Liver (tissue), 9 donors: Measurements from ENCODE around the gene PAPOLG. TPM values are rescaled to one million over a fixed set of nuclear protein-coding genes. Genes with fewer than 3 reads are reported as not detected.

Experiments
- DNase-seq: peaks from one replicate; pipeline ENCODE4 v3.0.0-alpha.2; 2017; ENCODE audit warnings: low spot score
- H3K27ac ChIP-seq, 2 donors: one replicate each; pipeline ENCODE4 v1.7.0; 2013; ENCODE audit warnings: inconsistent platforms in 2 of 2, low read length in 2 of 2, control low read depth in 1 of 2, low read depth in 1 of 2, mild to moderate bottlenecking in 1 of 2
- H3K27me3 ChIP-seq, 4 donors: one replicate each; pipeline versions ENCODE4 v1.6.1 to v1.7.0; 2013; ENCODE audit warnings: low read length in 3 of 4, inconsistent platforms in 1 of 4, mild to moderate bottlenecking in 1 of 4, moderate library complexity in 1 of 4; ENCODE audit not compliant: control insufficient read depth in 4 of 4, insufficient read depth in 4 of 4
- H3K36me3 ChIP-seq, 4 donors: one replicate each; pipeline versions ENCODE4 v1.6.1 to v1.7.0; 2013; ENCODE audit warnings: low read length in 3 of 4, mild to moderate bottlenecking in 3 of 4, low read depth in 1 of 4, moderate library complexity in 1 of 4; ENCODE audit not compliant: control insufficient read depth in 4 of 4, insufficient read depth in 3 of 4
- H3K4me1 ChIP-seq, 4 donors: one replicate each; pipeline versions ENCODE4 v1.6.1 to v1.7.0; 2013; ENCODE audit warnings: low read length in 3 of 4, mild to moderate bottlenecking in 3 of 4, moderate library complexity in 1 of 4; ENCODE audit not compliant: control insufficient read depth in 4 of 4, insufficient read depth in 4 of 4
- H3K4me3 ChIP-seq, 3 donors: one replicate each; pipeline versions ENCODE4 v1.6.1 to v1.7.0; 2013; ENCODE audit warnings: low read length in 3 of 3, control low read depth in 1 of 3, low read depth in 1 of 3, mild to moderate bottlenecking in 1 of 3
- H3K9ac ChIP-seq, 2 donors: one replicate each; pipeline ENCODE4 v1.7.0; 2013; ENCODE audit warnings: low read length in 2 of 2, mild to moderate bottlenecking in 2 of 2, moderate library complexity in 2 of 2, control low read depth in 1 of 2, low read depth in 1 of 2
- H3K9me3 ChIP-seq, 4 donors: one replicate each; pipeline versions ENCODE4 v1.6.1 to v1.7.0; 2013; ENCODE audit warnings: low read length in 3 of 4; ENCODE audit not compliant: control insufficient read depth in 4 of 4
- EGR1 ChIP-seq, 2 donors: IDR thresholded peaks; 2 replicates each; pipeline ENCODE4 v1.6.1; 2016 to 2018; ENCODE audit warnings: antibody characterized with exemption in 2 of 2, low read depth in 2 of 2
- FOXA2 ChIP-seq: IDR thresholded peaks from 2 replicates; pipeline ENCODE4 v1.6.1; 2016; ENCODE audit warnings: antibody characterized with exemption
- GABPA ChIP-seq, 2 donors: IDR thresholded peaks in 1 of 2; conservative IDR thresholded peaks in 1 of 2; 2 replicates each; pipeline ENCODE4 v1.6.1; 2016; ENCODE audit warnings: antibody characterized with exemption in 2 of 2, mild to moderate bottlenecking in 1 of 2, moderate library complexity in 1 of 2
- HNF4A ChIP-seq, 2 donors: conservative IDR thresholded peaks; 2 replicates each; pipeline ENCODE4 v1.6.1; 2016; ENCODE audit warnings: antibody characterized with exemption in 2 of 2, mild to moderate bottlenecking in 2 of 2
- JUND ChIP-seq, 2 donors: IDR thresholded peaks; 2 replicates each; pipeline ENCODE4 v1.6.1; 2016; ENCODE audit warnings: antibody characterized with exemption in 2 of 2
- NR2F2 ChIP-seq: IDR thresholded peaks from 2 replicates; pipeline ENCODE4 v1.6.1; 2016; ENCODE audit warnings: antibody characterized with exemption
- RAD21 ChIP-seq, 2 donors: IDR thresholded peaks; 2 replicates each; pipeline ENCODE4 v1.6.1; 2016; ENCODE audit warnings: antibody characterized with exemption in 2 of 2, mild to moderate bottlenecking in 2 of 2
- SP1 ChIP-seq: IDR thresholded peaks from 2 replicates; pipeline ENCODE4 v1.6.1; 2018; ENCODE audit warnings: antibody characterized with exemption, mild to moderate bottlenecking
- TAF1 ChIP-seq: conservative IDR thresholded peaks from 2 replicates; pipeline ENCODE4 v1.6.1; 2016; ENCODE audit warnings: antibody characterized with exemption, mild to moderate bottlenecking
- YY1 ChIP-seq: IDR thresholded peaks from 2 replicates; pipeline ENCODE4 v1.6.1; 2016; ENCODE audit warnings: antibody characterized with exemption, mild to moderate bottlenecking
- WGBS: extraction: QIAGEN DNeasy Blood & Tissue Kit; methylation state at CpG from one replicate; pipeline ENCODE4 v1.1.7; 2013; 5-methylcytosine and 5-hydroxymethylcytosine counted together
- polyA plus RNA-seq, 2 donors: library from polyadenylated mRNA; stranded (reverse) in 1 of 2; unstranded in 1 of 2; fragments of 200-250 nt in 1 of 2; fragments of >200 nt in 1 of 2; fragmentation: Nextera tagmentation in 1 of 2; extraction: Ambion mirVana in 1 of 2; gene quantifications; one replicate each; pipeline versions ENCODE4 v1.2.1 to v1.2.3, GENCODE V29; 2013 to 2015
- total RNA-seq, 2 donors: library from RNA; depleted of rRNA; stranded (reverse); fragments of >200 nt; gene quantifications; one replicate each; pipeline ENCODE4 v1.2.3, GENCODE V29; 2014
- TF ChIP-seq, protein P1 (sequence below): IDR thresholded peaks from 2 replicates; pipeline ENCODE4 v1.6.1; 2016; ENCODE audit warnings: antibody characterized with exemption, mild to moderate bottlenecking
- TF ChIP-seq, protein P2 (sequence below): IDR thresholded peaks from 2 replicates; pipeline ENCODE4 v1.6.1; 2016; ENCODE audit warnings: antibody characterized with exemption
- TF ChIP-seq, protein P3 (sequence below): IDR thresholded peaks from 2 replicates; pipeline ENCODE4 v1.6.1; 2016; ENCODE audit warnings: antibody characterized with exemption
- TF ChIP-seq, protein P4 (sequence below): IDR thresholded peaks from 2 replicates; pipeline ENCODE4 v1.6.1; 2016; ENCODE audit warnings: antibody characterized with exemption
- donor health status: healthy.
- donor health status: healthy.
- donor health status: healthy.
- donor health status: healthy.
- donor health status: healthy.

The PAPOLG gene
- total and polyA plus RNA-seq, 4 donors = 1.8 to 7.7 (median 3.6) TPM

DNA sequence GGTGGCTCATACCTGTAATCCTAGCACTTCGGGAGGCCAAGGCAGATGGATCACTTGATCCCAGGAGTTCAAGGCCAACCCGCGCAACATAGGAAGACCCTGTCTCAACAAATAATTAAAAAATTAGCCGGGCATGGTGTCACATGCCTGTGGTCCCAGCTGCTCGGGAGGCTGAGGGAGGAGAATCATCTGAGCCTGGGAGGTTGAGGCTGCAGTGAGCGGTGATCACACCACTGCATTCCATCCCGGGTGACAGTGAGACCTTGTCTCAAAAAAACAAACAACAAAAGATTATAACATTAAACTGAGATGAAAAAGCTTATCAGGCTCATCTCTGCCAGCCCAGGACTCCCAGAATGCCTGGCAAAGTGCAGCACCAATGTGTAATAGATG lies 50.5 kb downstream of the PAPOLG start:
- Histone ChIP-seq H3K36me3 (peaks cover 0 to 9% (median 4%) of the 10 kb centered on the region in 4 donors), H3K4me3 (no peak overlapping the region), H3K9me3 (no peaks in the 10 kb centered on the region), H3K27ac (no peak overlapping the region), H3K9ac (no peak overlapping the region), H3K27me3 (no peaks in the 10 kb centered on the region), H3K4me1 (no peaks in the 10 kb centered on the region)
- TF ChIP-seq, protein P1, sequence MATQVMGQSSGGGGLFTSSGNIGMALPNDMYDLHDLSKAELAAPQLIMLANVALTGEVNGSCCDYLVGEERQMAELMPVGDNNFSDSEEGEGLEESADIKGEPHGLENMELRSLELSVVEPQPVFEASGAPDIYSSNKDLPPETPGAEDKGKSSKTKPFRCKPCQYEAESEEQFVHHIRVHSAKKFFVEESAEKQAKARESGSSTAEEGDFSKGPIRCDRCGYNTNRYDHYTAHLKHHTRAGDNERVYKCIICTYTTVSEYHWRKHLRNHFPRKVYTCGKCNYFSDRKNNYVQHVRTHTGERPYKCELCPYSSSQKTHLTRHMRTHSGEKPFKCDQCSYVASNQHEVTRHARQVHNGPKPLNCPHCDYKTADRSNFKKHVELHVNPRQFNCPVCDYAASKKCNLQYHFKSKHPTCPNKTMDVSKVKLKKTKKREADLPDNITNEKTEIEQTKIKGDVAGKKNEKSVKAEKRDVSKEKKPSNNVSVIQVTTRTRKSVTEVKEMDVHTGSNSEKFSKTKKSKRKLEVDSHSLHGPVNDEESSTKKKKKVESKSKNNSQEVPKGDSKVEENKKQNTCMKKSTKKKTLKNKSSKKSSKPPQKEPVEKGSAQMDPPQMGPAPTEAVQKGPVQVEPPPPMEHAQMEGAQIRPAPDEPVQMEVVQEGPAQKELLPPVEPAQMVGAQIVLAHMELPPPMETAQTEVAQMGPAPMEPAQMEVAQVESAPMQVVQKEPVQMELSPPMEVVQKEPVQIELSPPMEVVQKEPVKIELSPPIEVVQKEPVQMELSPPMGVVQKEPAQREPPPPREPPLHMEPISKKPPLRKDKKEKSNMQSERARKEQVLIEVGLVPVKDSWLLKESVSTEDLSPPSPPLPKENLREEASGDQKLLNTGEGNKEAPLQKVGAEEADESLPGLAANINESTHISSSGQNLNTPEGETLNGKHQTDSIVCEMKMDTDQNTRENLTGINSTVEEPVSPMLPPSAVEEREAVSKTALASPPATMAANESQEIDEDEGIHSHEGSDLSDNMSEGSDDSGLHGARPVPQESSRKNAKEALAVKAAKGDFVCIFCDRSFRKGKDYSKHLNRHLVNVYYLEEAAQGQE = no peak
- no peak for TF ChIP-seq GABPA (IDR thresholded peaks at IDR 0.05 in 1 of 2, conservative IDR thresholded peaks at IDR 0.05 in 1 of 2)
- TF ChIP-seq NR2F2 = no peak
- TF ChIP-seq HNF4A (conservative IDR thresholded peaks at IDR 0.05) = no peak
- TF ChIP-seq EGR1 (IDR thresholded peaks at IDR 0.05; ENCODE audit: low read depth in 2 of 2) = no peak
- no peak for TF ChIP-seq TAF1
- TF ChIP-seq, protein P2, sequence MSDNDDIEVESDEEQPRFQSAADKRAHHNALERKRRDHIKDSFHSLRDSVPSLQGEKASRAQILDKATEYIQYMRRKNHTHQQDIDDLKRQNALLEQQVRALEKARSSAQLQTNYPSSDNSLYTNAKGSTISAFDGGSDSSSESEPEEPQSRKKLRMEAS = no peak
- no peak for TF ChIP-seq SP1
- no peak for TF ChIP-seq JUND (IDR thresholded peaks at IDR 0.05)
- TF ChIP-seq, protein P3, sequence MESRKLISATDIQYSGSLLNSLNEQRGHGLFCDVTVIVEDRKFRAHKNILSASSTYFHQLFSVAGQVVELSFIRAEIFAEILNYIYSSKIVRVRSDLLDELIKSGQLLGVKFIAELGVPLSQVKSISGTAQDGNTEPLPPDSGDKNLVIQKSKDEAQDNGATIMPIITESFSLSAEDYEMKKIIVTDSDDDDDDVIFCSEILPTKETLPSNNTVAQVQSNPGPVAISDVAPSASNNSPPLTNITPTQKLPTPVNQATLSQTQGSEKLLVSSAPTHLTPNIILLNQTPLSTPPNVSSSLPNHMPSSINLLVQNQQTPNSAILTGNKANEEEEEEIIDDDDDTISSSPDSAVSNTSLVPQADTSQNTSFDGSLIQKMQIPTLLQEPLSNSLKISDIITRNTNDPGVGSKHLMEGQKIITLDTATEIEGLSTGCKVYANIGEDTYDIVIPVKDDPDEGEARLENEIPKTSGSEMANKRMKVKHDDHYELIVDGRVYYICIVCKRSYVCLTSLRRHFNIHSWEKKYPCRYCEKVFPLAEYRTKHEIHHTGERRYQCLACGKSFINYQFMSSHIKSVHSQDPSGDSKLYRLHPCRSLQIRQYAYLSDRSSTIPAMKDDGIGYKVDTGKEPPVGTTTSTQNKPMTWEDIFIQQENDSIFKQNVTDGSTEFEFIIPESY = no peak
- no peak for TF ChIP-seq YY1
- TF ChIP-seq RAD21 (IDR thresholded peaks at IDR 0.05) = no peak
- TF ChIP-seq, protein P4, sequence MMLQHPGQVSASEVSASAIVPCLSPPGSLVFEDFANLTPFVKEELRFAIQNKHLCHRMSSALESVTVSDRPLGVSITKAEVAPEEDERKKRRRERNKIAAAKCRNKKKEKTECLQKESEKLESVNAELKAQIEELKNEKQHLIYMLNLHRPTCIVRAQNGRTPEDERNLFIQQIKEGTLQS = no peak
- WGBS = 92% methylated on average over 7 of the region's 7 CpGs
- no peak for DNase-seq

DNA sequence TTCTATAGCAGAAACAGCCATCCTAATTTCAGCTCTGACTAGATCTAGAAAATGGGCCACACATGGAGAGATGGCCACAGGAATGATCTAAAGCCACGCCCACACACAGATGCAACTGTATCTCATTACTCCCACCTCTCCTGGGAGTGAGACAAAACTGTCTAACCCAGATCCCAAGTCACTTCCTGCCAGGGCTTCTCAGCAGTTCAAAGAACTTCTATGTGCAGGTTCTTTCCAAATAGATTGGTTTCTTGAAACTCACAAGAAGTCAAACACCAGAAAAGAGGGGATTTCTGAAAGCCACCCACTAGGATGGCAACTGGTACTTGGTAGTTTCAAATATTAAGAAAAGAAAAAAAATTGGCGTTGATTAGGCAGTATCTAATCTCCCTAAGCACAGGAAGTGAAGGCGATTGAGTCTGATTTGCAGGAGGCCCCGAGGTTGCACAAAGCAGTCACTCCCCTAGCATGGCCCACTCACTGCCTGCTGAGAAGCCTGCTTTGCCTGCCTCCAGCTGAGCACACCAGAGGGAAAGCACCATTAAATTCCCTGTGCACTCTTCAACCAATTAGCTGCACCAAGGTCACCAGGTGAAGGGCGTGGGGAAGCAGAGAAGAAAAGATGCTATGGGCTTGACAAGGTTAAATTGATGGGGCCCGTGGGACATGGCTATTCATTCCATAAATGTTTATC lies 51.1 kb downstream of the PAPOLG start:
- DNase-seq = no peak
- Histone ChIP-seq H3K27me3 (no peaks in the 10 kb centered on the region), H3K27ac (no peak overlapping the region), H3K36me3 (peaks cover 0 to 6% (median 2%) of the 10 kb centered on the region in 4 donors), H3K4me3 (no peak overlapping the region), H3K9ac (no peak overlapping the region), H3K9me3 (no peaks in the 10 kb centered on the region), H3K4me1 (no peaks in the 10 kb centered on the region)
- 65% methylated on average over 6 of the region's 6 CpGs for whole genome bisulfite sequencing
- no peak for TF ChIP-seq FOXA2
- TF ChIP-seq HNF4A (conservative IDR thresholded peaks at IDR 0.05) = no peak
